ENCODE measurements around the gene TMEM33.

The TMEM33 gene

GRCh38 chr4:41969671-41970070 lies 34.4 kb downstream of the TMEM33 start:
- Histone ChIP-seq H2AFZ (ENCODE audit: low read depth, low read length) (no peak overlapping the region), H4K20me1 (ENCODE audit: insufficient read depth, low read length) (no peaks in the 10 kb centered on the region), H3K9me3 (ENCODE audit: insufficient read depth, low read length) (peaks cover 11% of the 10 kb centered on the region; the same call in 1 of the 2 replicates), H3K9ac (ENCODE audit: low read length) (no peak overlapping the region), H3K36me3 (replicated peaks; ENCODE audit: low read depth, low read length) (peaks cover 31% of the 10 kb centered on the region), H3K4me3 (ENCODE audit: low read length) (no peak overlapping the region), H3K4me1 (ENCODE audit: low read length) (peaks cover 25% of the 10 kb centered on the region), H3K4me2 (ENCODE audit: low read length) (no peak overlapping the region), H3K27ac (ENCODE audit: low read length) (peak overlapping the region; percentile 43), H3K27me3 (ENCODE audit: low read depth, low read length) (no peaks in the 10 kb centered on the region), H3K79me2 (ENCODE audit: low read length) (no peaks in the 10 kb centered on the region)
- TF ChIP-seq CTCF (IDR thresholded peaks at IDR 0.05; ENCODE audit: low read depth, low read length) (no peak), EZH2phosphoT487 (IDR thresholded peaks at IDR 0.05; ENCODE audit: low read depth) (no peak)

- peaks cover 7% of the 10 kb centered on the region for H3K36me3 ChIP-seq (replicated peaks; ENCODE audit: low read depth, low read length)
- no peak overlapping the region for H3K9ac ChIP-seq (ENCODE audit: low read length)
- TF ChIP-seq CTCF (IDR thresholded peaks at IDR 0.05; ENCODE audit: low read depth, low read length), result no peak
- no peak for TF ChIP-seq EZH2phosphoT487 (IDR thresholded peaks at IDR 0.05; ENCODE audit: low read depth)
- H3K27me3 ChIP-seq (ENCODE audit: low read depth, low read length), result no peaks in the 10 kb centered on the region
- no peaks in the 10 kb centered on the region for H3K79me2 ChIP-seq (ENCODE audit: low read length)
- 0 out of 2 replicates have a peak overlapping the region, but pooled peaks have one; percentile 15 for H3K27ac ChIP-seq (ENCODE audit: low read length)
- H3K4me2 ChIP-seq (ENCODE audit: low read length), result peak overlapping the region; percentile 19
- H2AFZ ChIP-seq (ENCODE audit: low read depth, low read length), result no peak overlapping the region
- H3K9me3 ChIP-seq (ENCODE audit: insufficient read depth, low read length), result peaks cover under 1% of the 10 kb centered on the region; the same call in 1 of the 2 replicates
- H4K20me1 ChIP-seq (ENCODE audit: insufficient read depth, low read length), result no peaks in the 10 kb centered on the region
- no peak overlapping the region for H3K4me3 ChIP-seq (ENCODE audit: low read length)
- H3K4me1 ChIP-seq (ENCODE audit: low read length), result peaks cover 49% of the 10 kb centered on the region
These were observed 40.1 kb downstream of the TMEM33 start for GRCh38 chr4:41975341-41975740.

- Histone ChIP-seq H3K4me3 (ENCODE audit: low read length) (peak overlapping the region; percentile 0; the same call in 1 of the 2 replicates), H3K9me3 (ENCODE audit: insufficient read depth, low read length) (no peaks in the 10 kb centered on the region), H3K4me1 (ENCODE audit: low read length) (peaks cover 43% of the 10 kb centered on the region), H3K79me2 (ENCODE audit: low read length) (no peaks in the 10 kb centered on the region), H4K20me1 (ENCODE audit: insufficient read depth, low read length) (no peaks in the 10 kb centered on the region), H3K4me2 (ENCODE audit: low read length) (peak overlapping the region; percentile 33), H3K9ac (ENCODE audit: low read length) (peak overlapping the region; percentile 7; the same call in 1 of the 2 replicates), H3K36me3 (replicated peaks; ENCODE audit: low read depth, low read length) (no peaks in the 10 kb centered on the region), H3K27me3 (ENCODE audit: low read depth, low read length) (no peaks in the 10 kb centered on the region), H2AFZ (ENCODE audit: low read depth, low read length) (peak overlapping the region; percentile 28), H3K27ac (ENCODE audit: low read length) (peak overlapping the region; percentile 55)
- no peak for TF ChIP-seq CTCF (IDR thresholded peaks at IDR 0.05; ENCODE audit: low read depth, low read length)
- no peak for TF ChIP-seq EZH2phosphoT487 (IDR thresholded peaks at IDR 0.05; ENCODE audit: low read depth)
These were observed 41.7 kb downstream of the TMEM33 start for GRCh38 chr4:41976775-41977516.

- Histone ChIP-seq H2AFZ (ENCODE audit: low read depth, low read length) (peak overlapping the region; percentile 28), H4K20me1 (ENCODE audit: insufficient read depth, low read length) (no peaks in the 10 kb centered on the region), H3K27ac (ENCODE audit: low read length) (peak overlapping the region; percentile 55)
These were observed 42.5 kb downstream of the TMEM33 start for GRCh38 chr4:41977709-41978108.

More at GRCh38 chr4:41977709-41978108, 42.5 kb downstream of the TMEM33 start:
- 0 out of 2 replicates have a peak overlapping the region, but pooled peaks have one; percentile 7 for H3K9ac ChIP-seq (ENCODE audit: low read length)
- peak overlapping the region; percentile 33 for H3K4me2 ChIP-seq (ENCODE audit: low read length)
- no peak for TF ChIP-seq CTCF (IDR thresholded peaks at IDR 0.05; ENCODE audit: low read depth, low read length)
- TF ChIP-seq EZH2phosphoT487 (IDR thresholded peaks at IDR 0.05; ENCODE audit: low read depth), result no peak
- H3K4me3 ChIP-seq (ENCODE audit: low read length), result no peak overlapping the region
- peaks cover 43% of the 10 kb centered on the region for H3K4me1 ChIP-seq (ENCODE audit: low read length)
- no peaks in the 10 kb centered on the region for H3K27me3 ChIP-seq (ENCODE audit: low read depth, low read length)
- H3K79me2 ChIP-seq (ENCODE audit: low read length), result no peaks in the 10 kb centered on the region
- H3K36me3 ChIP-seq (replicated peaks; ENCODE audit: low read depth, low read length), result no peaks in the 10 kb centered on the region
- no peaks in the 10 kb centered on the region for H3K9me3 ChIP-seq (ENCODE audit: insufficient read depth, low read length)

Data from OCI-LY3 (cell line).